DMS153 treated with DMSO at 0.1 percent for 48 hours (cell line): ENCODE results near the gene ZDHHC3.

ENCODE experiments used
- DNase-seq: peaks from one replicate; lab custom pipeline; 2025; ENCODE audit not compliant: unreplicated experiment; lab: John Stamatoyannopoulos, UW

Gene ZDHHC3

GRCh38 chr3:44930911-44931310, 45.1 kb downstream of the ZDHHC3 start:
- no peak for DNase-seq

GRCh38 chr3:44929782-44930181, 46.2 kb downstream of the ZDHHC3 start:
- no peak for DNase-seq

- no peak for DNase-seq
Observed at GRCh38 chr3:44927371-44927770, 48.6 kb downstream of the ZDHHC3 start.

DNA sequence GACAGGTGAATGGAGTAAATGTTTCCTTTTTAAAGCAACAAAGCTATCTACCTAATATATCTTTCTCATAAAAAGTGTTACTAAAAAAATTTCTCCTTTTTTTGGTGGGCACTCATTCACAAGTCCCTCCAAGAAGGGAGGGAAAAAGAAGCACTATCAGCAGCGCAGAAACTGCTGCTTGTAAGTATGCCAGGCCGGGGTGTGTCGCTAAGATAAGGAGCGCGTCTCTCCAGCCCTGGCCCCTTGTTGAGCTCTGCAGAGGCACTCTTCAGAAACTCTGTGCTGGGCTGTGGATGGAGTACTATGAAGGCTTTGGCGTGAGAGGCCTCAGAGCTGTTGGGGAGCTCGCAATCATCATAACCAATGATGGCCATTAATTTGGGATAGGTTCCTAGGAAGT, 49.1 kb downstream of the ZDHHC3 start:
- DNase-seq = no peak

GRCh38 chr3:44926172-44926571, 49.8 kb downstream of the ZDHHC3 start:
- no peak for DNase-seq

- no peak for DNase-seq
Observed at GRCh38 chr3:44924457-44925084, 51.4 kb downstream of the ZDHHC3 start.

DNA sequence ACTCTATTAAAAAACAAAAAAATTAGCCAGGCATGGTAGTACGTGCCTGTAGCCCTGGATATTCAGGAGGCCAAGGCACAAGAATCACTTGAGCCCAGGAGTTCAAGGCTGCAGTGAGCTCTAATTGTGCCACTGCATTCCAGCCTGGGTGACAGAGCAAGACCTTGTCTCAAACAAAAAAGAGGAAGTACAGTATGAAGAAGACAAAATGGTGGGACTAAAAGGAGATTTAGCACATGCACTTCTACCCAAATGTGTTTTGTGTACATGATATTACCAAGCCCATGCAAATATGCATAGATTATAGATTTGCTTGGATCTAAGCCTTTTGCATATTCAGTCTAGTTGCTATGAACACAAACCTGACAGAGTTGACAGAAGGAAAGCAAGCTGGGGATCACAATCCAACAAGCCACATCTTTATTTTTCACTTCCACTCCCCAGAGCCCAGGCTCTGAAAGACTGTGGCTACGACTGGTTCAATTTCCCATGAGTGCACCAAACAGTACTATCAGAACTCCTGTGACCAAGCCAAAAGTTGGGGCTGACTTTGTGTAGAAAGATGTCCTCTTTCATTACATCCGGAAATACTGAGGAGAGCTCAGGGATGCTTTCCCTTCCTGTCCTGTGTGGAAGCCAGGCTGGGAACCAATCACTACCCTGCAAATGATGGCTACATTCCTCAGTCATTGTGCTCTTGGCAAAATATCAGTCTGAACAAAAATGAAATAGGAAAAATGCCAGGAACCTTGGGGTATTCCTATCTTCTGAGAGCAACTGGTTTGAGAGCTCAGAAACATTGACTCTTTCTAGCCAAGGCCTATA, 52.1 kb downstream of the ZDHHC3 start:
- no peak for DNase-seq

GRCh38 chr3:44920081-44920480, 55.9 kb downstream of the ZDHHC3 start:
- no peak for DNase-seq

- DNase-seq = no peak
Observed at GRCh38 chr3:44918581-44918980, 57.4 kb downstream of the ZDHHC3 start.

DNA sequence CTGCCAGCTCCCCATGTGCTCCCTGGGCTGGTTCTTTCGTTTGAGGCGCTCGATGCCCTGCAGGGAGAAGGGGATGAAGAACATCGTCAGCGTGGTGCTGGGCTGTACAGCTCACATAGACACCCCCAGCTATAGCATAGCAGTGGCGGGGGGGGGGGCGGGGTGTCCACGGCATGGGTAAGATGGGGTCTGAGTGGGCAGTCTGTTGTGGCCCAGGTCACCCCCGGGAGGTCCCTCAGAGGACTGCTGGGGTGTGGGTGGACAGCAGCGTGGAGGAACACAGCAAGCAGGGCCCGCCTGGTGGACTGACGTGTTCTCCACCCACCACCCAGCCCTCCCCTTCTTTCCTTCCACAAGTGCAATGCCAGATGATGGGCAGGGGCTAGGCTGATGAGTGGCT, 57.9 kb downstream of the ZDHHC3 start:
- no peak for DNase-seq

DNA sequence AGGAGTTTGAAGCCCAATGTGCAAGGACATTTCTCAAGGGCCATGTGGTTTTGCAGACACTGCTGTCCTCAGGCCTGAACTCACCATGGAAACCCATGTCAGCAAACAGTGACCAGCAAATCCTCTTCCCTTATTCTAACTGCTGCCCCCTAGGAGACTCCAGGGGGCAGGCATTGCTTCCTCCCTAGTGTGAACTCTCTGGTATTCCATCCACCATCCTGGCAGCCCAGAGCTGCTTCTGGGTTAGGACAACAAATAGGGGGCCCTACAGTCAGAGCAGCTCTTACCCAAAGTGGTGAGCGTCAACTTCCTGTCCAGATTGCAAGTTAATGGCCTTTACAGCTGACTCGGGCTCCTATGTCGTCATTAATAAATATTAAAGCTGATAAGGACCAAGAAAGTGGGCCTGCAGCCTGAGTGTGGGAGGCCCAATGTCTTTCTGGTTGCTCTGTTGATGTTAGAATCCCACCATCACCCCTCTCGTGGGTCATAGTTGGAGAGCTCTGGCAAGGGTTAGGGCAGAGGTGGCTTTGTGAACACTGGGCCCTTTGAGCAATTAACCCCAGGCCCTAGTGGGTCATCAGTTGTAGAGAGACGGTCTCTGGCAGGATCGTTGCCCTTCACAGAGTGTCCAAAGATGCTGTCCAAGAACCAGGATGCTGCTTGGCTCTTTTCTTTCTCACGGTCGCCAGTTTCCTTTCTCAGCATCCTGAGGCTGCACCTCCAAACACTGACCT, 60.1 kb downstream of the ZDHHC3 start:
- DNase-seq = no peak

- DNase-seq = no peak
Observed at GRCh38 chr3:44914936-44915335, 61.0 kb downstream of the ZDHHC3 start.

DNA sequence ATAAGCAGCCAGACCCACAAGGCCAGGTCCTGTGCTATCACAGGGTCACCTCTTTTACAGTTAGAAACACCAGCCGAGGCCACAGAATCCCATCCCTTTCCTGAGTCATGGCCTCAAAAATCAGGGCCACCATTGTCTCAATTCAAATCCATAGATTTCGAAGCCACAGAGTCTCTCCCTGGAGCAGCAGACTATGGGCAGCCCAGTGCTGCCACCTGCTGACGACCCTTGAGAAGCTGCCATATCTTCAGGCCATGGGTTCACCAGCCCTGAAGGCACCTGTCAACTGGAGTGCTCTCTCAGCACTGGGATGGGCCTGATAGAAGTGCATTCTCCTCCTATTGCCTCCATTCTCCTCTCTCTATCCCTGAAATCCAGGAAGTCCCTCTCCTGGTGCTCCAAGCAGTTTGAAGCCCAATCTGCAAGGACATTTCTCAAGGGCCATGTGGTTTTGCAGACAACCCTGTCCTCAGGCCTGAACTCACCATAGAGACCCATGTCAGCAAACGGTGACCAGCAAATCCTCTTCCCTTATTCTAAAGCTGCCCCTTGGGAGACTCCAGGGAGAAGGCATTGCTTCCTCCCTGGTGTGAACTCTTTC, 62.0 kb downstream of the ZDHHC3 start:
- peak; percentile 21 for DNase-seq

DNA sequence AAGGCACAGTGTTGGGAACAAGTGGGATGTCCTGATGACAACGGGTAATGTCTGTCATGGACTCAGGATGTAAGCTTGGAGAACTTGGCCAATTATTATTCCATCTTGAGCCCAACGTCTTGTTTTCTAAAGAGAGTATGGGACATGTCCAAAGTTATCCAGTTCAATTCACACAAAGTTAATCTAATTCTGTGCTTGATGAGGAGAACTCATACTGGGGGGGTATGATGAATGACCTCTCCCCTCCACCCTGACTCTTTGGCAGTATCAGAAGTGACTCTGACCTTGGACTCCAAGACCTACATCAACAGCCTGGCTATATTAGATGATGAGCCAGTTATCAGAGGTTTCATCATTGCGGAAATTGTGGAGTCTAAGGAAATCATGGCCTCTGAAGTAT, 65.3 kb downstream of the ZDHHC3 start:
- no peak for DNase-seq

DNA sequence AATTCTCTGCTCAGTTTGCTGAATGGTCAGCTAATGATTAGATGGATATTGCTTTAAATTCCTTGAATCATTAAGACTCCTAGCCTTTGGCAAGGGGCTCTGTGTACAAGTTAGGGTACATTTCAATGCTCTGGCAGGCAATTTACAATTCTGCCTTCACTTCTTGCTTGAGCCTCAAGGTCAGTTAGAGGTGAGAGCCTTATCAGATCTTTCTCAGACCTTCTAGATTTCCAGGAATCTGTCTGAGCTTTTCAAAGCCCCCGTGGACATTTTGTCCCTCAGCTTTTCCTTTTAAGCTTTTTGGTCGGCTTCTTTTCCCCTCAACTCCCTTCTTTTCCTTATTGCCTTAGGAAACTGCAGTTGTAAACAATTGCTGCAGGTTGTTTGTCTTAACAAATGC, 66.9 kb downstream of the ZDHHC3 start:
- no peak for DNase-seq

- DNase-seq = no peak
Observed at GRCh38 chr3:44907612-44908011, 68.4 kb downstream of the ZDHHC3 start.

DNA sequence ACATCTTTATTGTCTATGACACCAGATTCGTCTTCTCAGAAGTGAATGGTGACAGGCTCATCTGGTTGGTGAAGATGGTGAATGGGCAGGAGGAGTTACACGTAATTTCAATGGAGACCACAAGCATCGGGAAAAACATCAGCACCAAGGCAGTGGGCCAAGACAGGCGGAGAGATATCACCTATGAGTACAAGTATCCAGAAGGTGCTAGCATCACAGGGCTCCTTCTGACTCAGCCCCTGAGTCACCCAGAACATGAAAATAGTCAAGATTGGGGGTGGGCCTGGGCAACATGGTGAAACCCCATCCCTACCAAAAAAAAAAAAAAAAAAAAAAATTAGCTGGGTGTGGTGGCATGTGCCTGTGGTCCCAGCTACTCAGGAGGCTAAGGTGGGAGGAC, 69.0 kb downstream of the ZDHHC3 start:
- DNase-seq = no peak

DNA sequence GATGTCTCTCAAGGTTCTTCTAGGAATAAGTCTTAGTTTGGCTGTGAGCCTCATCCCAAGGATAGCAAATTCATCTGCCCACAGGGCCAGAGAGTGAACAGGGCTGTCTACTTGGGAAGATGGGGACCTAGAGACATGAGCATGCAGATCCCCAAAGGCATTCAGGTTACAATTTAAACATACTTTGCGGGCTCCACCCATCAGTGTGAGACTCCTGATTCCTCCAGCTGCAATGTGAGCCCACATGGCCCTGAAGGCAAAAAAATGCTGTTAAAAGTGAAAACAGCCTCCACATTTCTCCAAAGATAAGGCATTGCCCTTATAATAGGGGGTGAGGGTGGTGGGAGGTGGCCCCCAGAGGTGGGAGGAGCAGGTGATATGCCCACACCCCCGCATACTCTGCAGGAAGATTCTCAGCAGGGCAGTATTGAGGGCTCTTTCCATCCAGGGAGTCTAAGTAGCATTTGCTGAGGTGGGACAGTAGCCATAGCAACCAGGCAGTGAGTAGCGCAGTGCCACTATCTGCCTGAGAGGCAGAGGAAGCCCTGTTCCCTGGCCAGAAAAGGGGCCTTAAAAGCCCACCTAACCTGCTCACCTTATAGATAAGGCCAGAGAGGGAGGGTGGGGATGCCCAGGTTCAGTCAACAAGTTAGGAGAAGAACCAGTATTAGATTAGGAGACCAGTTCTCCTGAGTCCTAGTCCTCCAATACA, 70.4 kb downstream of the ZDHHC3 start:
- no peak for DNase-seq

GRCh38 chr3:44903751-44904150, 72.2 kb downstream of the ZDHHC3 start:
- no peak for DNase-seq

- DNase-seq = no peak
Observed at GRCh38 chr3:44903314-44903713, 72.7 kb downstream of the ZDHHC3 start.

DNA sequence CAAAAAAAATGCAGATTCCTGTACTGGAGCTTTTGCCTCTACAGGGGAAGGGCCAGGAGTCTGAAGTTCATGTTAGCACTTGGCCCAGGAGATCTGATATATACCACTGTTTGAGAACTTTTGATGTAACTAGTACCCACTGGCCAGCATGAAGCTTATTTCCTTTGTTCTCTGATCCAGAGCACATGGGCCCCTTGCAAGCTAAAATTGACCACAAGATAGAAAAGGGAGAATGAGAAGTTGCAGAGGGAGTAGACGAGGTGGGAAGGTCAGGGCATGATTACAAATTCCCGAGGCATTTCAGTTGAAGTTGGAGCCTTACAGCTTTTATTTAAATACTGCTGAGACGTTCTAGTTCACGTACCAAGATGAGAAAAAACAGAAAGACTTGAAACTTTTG, 73.3 kb downstream of the ZDHHC3 start:
- no peak for DNase-seq
